Nephron progenitor cell (in vitro differentiated cells): ENCODE measurements around the gene UBR7.
"Not testable (repeated sequence)": the region's sequence is repeated elsewhere in the genome, so short reads cannot be mapped to it uniquely, and the experiment has no call there.

Experiments
- DNase-seq: peaks from one replicate; pipeline ENCODE4 v3.0.0; 2021
- H3K27ac Mint-ChIP-seq: 2 replicates; pipeline ENCODE4 v1.8.0; 2021; ENCODE audit warnings: mild to moderate bottlenecking, moderate library complexity, mixed read lengths
- H3K27me3 Mint-ChIP-seq: 2 replicates; pipeline ENCODE4 v1.8.0; 2021; ENCODE audit warnings: mild to moderate bottlenecking, low read depth, mixed read lengths; ENCODE audit not compliant: poor library complexity
- H3K36me3 Mint-ChIP-seq: 2 replicates; pipeline ENCODE4 v1.8.0; 2021; ENCODE audit warnings: low read depth, mixed read lengths
- H3K4me1 Mint-ChIP-seq: 2 replicates; pipeline ENCODE4 v1.8.0; 2021; ENCODE audit warnings: mixed read lengths
- H3K4me3 Mint-ChIP-seq: 2 replicates; pipeline ENCODE4 v1.8.0; 2021; ENCODE audit warnings: mild to moderate bottlenecking, moderate library complexity, mixed read lengths
- H3K9me3 Mint-ChIP-seq: 2 replicates; pipeline ENCODE4 v1.8.0; 2021; ENCODE audit warnings: mild to moderate bottlenecking, moderate library complexity, mixed read lengths
- TF ChIP-seq, protein P1 (sequence below): fragments of 200-600 bp; sonication (generic); IDR thresholded peaks from 2 replicates; pipeline ENCODE4 v1.5.0; 2021; ENCODE audit warnings: antibody characterized with exemption

Gene UBR7, protein sequence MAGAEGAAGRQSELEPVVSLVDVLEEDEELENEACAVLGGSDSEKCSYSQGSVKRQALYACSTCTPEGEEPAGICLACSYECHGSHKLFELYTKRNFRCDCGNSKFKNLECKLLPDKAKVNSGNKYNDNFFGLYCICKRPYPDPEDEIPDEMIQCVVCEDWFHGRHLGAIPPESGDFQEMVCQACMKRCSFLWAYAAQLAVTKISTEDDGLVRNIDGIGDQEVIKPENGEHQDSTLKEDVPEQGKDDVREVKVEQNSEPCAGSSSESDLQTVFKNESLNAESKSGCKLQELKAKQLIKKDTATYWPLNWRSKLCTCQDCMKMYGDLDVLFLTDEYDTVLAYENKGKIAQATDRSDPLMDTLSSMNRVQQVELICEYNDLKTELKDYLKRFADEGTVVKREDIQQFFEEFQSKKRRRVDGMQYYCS

DNA sequence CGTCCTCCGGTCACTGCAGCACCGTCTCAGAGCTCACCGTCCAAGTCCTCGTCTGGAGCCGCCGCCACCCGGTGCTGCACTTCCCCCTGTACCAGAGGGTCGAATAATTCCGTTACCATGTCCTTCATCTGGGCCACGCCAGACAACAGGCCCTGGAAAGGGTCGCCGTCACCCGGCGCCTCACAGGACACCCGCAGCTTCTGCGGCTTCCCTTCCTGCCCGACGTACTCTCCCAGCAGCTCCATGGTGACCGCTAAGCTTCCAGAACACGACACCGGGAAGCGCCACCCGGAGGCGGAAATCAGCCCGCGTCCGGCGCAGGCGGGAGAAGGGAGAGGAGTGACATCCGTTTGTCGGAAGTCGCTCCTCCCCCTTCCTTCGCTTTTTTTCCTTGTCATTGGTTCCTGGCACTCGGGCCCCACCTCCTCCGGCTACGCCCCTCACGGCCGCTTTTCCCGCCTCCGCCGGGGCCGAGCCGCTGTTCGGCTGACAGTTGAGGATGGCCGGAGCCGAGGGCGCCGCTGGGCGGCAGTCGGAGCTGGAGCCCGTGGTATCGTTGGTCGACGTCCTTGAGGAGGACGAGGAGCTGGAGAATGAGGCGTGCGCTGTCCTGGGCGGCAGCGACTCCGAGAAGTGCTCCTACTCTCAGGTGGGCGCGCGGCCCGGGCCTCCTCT, at the start of gene UBR7, which contains the start of gene GON7:
Gene UBR7 (plus strand): TSS at position 464 of the 675 bp plus-strand sequence. CDS start 36 bp downstream, at position 500.
Gene GON7 (minus strand): TSS at position 273 of the 675 bp plus-strand sequence. CDS start 28 bp downstream, at position 245.
- H3K27ac Mint-ChIP-seq = peak within 1 kb of the TSS; percentile 99
- TF ChIP-seq, protein P1, sequence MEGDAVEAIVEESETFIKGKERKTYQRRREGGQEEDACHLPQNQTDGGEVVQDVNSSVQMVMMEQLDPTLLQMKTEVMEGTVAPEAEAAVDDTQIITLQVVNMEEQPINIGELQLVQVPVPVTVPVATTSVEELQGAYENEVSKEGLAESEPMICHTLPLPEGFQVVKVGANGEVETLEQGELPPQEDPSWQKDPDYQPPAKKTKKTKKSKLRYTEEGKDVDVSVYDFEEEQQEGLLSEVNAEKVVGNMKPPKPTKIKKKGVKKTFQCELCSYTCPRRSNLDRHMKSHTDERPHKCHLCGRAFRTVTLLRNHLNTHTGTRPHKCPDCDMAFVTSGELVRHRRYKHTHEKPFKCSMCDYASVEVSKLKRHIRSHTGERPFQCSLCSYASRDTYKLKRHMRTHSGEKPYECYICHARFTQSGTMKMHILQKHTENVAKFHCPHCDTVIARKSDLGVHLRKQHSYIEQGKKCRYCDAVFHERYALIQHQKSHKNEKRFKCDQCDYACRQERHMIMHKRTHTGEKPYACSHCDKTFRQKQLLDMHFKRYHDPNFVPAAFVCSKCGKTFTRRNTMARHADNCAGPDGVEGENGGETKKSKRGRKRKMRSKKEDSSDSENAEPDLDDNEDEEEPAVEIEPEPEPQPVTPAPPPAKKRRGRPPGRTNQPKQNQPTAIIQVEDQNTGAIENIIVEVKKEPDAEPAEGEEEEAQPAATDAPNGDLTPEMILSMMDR = no peak
- H3K4me1 Mint-ChIP-seq = peaks cover 34% of the 10 kb centered on the region
- H3K36me3 Mint-ChIP-seq = peaks cover 21% of the 10 kb centered on the region
- DNase-seq = peak; percentile 94
- H3K27me3 Mint-ChIP-seq = peaks cover 4% of the 10 kb centered on the region
- H3K9me3 Mint-ChIP-seq = no peaks in the 10 kb centered on the region
- H3K4me3 Mint-ChIP-seq = peak within 1 kb of the TSS; percentile 87

DNA sequence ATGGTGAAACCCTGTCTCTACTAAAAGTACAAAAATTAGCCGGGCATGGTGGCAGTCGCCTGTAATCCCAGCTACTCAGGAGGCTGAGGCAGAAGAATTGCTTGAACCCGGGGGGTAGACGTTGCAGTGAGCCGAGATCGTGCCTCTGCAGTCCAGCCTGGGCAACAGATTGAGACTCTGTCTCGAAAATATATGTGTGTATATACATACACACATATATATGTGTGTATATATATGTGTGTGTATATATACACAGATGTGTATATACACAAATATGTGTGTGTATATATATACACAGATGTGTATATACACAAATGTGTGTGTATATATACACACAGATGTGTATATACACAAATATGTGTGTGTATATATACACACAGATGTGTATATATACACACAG, 48.7 kb upstream of the UBR7 start:
- DNase-seq, H3K4me3 Mint-ChIP-seq, H3K4me1 Mint-ChIP-seq, H3K9me3 Mint-ChIP-seq, H3K27ac Mint-ChIP-seq, H3K36me3 Mint-ChIP-seq, H3K27me3 Mint-ChIP-seq: not testable (repeated sequence)

DNA sequence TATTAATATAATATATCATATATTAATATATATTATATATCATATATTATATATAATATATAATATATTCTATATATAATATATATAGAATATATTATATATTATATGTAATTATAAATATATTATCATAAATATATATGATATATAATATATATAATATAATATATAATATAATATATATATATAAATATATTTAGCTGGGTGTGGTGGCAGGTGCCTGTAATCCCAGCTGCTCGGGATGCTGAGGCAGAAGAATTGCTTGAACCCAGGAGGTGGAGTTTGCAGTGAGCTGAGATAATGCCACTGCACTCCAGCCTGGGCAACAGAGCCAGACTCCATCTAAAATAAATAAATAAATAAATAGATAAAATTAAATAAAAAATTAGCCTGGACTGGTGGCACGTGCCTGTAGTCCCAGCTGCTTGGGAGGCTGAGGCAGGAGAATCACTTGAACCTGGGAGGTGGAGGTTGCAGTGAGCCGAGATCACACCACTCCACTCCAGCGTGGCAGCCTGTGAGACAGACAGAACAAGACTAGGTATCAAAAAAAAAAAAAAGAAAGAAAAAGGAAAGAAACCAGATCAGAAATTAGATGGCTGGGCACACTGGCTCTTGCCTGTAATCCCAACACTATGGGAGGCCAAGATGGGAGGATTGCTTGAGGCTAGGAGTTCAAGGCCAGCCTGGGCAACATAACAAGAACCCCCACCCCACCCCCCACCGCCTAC, 47.3 kb upstream of the UBR7 start:
- DNase-seq, H3K4me1 Mint-ChIP-seq, H3K4me3 Mint-ChIP-seq, H3K36me3 Mint-ChIP-seq, H3K27me3 Mint-ChIP-seq, H3K27ac Mint-ChIP-seq, H3K9me3 Mint-ChIP-seq: not testable (repeated sequence)

DNA sequence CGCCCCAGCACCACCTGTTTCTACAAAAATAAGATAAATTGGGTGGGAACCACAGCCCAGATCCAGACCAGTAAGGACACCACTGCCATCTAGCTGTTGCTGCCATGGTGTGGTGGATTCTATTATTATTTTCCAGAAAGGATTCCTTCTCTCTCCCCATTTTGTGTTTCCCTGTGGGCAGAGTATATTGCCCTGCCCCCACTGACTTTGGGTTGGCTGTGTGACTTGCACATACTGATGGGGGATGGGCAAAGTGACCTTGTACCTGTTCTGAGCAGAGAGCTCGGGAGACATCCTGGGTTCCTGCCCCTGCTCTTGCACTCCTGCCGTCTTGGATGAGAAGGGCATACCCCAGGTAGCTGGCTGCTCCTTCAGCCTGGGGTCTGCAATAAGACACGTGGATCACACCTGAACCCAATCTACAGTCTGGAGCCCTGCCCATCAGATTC, 46.7 kb upstream of the UBR7 start:
- H3K4me1 Mint-ChIP-seq = peaks cover 11% of the 10 kb centered on the region
- TF ChIP-seq, protein P1 = no peak
- H3K9me3 Mint-ChIP-seq = no peaks in the 10 kb centered on the region
- DNase-seq = no peak
- H3K27ac Mint-ChIP-seq = no peak overlapping the region
- no peak overlapping the region for H3K4me3 Mint-ChIP-seq
- H3K36me3 Mint-ChIP-seq = no peaks in the 10 kb centered on the region
- peaks cover under 1% of the 10 kb centered on the region for H3K27me3 Mint-ChIP-seq

DNA sequence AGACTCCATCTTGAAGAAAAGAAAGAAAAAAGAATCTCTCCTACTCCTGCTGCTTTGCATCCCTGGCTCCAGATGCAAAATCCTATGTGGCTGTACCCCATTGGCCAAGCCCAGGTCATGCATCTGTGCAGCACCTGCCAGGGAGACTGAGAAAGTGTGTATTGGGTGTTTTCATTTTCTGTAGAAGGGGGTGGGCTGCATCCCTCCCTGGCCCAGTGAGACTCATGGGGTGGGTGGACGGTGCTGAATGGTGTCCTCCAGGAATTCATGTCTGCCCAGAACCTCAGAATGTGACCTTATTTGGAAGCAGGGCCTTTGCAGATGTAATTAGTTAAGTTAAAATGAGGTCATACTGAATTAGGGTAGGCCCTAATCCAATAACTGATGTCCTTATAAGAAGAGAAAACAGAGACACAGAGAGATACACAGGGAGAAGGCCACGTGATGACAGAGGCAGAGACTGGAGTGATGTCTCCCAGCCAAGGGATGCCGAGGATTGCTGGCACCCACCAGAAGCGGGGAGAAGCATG, 45.6 kb upstream of the UBR7 start:
- Mint-ChIP-seq H3K27me3 (no peaks in the 10 kb centered on the region), H3K36me3 (no peaks in the 10 kb centered on the region), H3K4me1 (peaks cover 14% of the 10 kb centered on the region), H3K4me3 (no peak overlapping the region), H3K9me3 (no peaks in the 10 kb centered on the region), H3K27ac (no peak overlapping the region)
- DNase-seq = no peak
- TF ChIP-seq, protein P1 = no peak

DNA sequence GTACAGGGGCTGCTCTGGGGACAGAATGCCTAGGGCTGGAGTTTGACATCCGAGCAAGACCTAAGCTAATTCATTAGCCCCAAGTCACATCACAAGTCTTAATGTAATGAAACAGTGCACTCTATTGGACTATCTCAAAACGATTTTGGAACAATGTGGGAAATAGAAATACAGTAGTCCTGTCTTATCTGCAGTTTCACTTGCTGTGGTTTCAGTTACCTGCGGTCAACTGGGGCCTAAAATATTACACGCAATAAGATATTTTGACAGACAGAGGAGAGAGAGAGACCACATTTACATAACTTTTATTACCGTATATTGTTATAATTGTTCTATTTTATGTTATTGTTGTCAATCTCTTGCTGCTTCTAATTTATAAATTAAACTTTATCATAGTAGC, 43.5 kb upstream of the UBR7 start:
- no peak for DNase-seq
- H3K4me1 Mint-ChIP-seq = peaks cover 10% of the 10 kb centered on the region
- H3K27me3 Mint-ChIP-seq = no peaks in the 10 kb centered on the region
- TF ChIP-seq, protein P1 = no peak
- H3K9me3 Mint-ChIP-seq = peaks cover 4% of the 10 kb centered on the region
- no peaks in the 10 kb centered on the region for H3K36me3 Mint-ChIP-seq
- H3K27ac Mint-ChIP-seq = no peak overlapping the region
- H3K4me3 Mint-ChIP-seq = no peak overlapping the region

DNA sequence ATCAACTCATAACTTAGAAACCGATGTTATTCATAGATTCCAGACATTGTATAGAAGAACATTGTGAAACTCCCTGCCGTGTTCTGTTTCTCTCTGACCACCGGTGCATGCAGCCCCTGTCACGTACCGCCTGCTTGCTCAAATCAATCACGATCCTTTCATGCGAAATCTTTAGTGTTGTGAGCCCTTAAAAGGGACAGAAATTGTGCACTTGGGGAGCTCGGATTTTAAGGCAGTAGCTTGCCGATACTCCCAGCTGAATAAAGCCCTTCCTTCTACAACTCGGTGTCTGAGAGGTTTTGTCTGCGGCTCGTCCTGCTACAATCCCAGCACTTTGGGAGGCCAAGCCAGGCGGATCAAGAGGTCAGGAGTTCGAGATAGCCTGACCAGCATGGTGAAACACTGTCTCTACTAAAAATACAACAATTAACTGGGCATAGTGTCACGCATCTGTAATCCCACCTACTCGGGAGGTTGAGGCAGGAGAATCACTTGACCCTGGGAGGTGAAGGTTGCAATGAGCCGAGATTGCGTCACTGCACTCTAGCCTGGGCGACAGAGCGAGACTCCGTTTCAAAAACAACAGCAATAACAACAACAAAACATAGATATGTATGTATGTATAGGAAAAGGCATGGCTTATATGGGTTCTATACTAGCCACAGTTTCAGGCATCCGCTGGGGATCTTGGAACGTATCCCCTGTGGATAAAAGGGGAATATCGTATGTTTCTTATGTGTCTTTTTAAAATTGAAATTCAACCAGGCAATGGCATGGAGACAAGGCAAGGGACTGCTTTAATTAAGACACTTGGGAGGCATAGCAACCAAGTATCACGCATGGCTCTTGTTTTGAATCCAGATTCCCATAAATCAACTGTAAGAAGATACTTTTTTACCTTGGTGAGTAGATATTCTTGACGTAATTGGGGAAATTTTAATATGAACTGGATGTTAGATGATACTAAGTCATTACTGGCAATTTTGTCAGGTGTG, 41.5 kb upstream of the UBR7 start:
- not testable (repeated sequence) for DNase-seq, H3K36me3 Mint-ChIP-seq, H3K4me3 Mint-ChIP-seq, H3K27me3 Mint-ChIP-seq
- Mint-ChIP-seq H3K9me3 (peaks cover 15% of the 10 kb centered on the region), H3K4me1 (peaks cover 16% of the 10 kb centered on the region), H3K27ac (peak overlapping the region; percentile 67)

DNA sequence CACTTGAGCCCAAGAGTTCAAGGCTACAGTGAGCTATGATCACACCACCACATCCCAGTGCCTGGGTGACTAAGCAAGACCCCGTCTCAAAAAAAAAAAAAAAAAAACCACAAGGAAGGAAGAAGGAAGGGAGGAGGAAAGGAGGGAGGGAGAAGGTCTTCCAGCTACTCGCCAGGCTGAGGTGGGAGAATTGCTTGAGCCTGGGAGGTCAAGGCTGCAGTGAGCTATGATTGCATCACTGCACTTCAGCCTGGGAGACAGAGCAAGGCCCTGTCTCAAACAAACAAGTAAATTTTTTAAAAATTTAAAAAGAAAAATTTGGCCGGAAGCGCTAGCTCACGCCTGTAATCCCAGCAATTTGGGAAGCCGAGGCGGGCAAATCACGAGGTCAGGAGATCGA, 38.4 kb upstream of the UBR7 start:
- not testable (repeated sequence) for H3K36me3 Mint-ChIP-seq, H3K4me3 Mint-ChIP-seq, H3K27me3 Mint-ChIP-seq, DNase-seq, H3K27ac Mint-ChIP-seq
- peaks cover 15% of the 10 kb centered on the region for H3K9me3 Mint-ChIP-seq
- H3K4me1 Mint-ChIP-seq = peaks cover 20% of the 10 kb centered on the region

DNA sequence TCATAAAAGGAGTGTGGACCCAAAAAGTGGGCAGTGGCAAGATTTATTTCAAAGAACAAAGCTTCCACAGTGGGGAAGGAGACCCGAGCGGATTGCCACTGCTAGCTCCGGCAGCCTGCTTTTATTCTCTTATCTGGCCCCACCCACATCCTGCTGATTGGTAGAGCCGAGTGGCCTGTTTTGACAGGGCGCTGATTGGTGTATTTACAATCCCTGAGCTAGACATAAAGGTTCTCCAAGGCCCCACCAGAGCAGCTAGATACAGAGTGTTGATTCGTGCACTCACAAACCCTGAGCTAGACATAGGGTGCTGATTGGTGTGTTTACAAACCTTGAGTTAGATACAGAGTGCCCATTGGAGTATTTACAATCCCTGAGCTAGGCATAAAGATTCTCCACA, 37.4 kb upstream of the UBR7 start:
- Mint-ChIP-seq H3K4me1 (peaks cover 28% of the 10 kb centered on the region), H3K27ac (peak overlapping the region; percentile 64), H3K9me3 (peaks cover 15% of the 10 kb centered on the region)
- not testable (repeated sequence) for DNase-seq, H3K27me3 Mint-ChIP-seq, H3K4me3 Mint-ChIP-seq, H3K36me3 Mint-ChIP-seq
